Cortex of kidney (tissue), 1 donor: Measurements from ENCODE around the gene HSP90AB1.

Experiments
- DNase-seq: peaks from one replicate; lab custom pipeline; 2025; lab: John Stamatoyannopoulos, UW

Gene HSP90AB1

GRCh38 chr6:44246663-44247337 lies at the start of gene HSP90AB1:
Gene HSP90AB1, plus strand, starts transcription at chr6:44247101. Its CDS starts 1,529 bp downstream, at chr6:44248630.
- DNase-seq: no peak

- no peak for DNase-seq
Observed at GRCh38 chr6:44198684-44199083, 48.2 kb upstream of the HSP90AB1 start.

GRCh38 chr6:44199883-44200282 lies 47.0 kb upstream of the HSP90AB1 start:
- DNase-seq: no peak

GRCh38 chr6:44201200-44201599 lies 45.7 kb upstream of the HSP90AB1 start:
- DNase-seq: no peak

- no peak for DNase-seq
Observed at GRCh38 chr6:44201638-44202303, 45.1 kb upstream of the HSP90AB1 start.

DNA sequence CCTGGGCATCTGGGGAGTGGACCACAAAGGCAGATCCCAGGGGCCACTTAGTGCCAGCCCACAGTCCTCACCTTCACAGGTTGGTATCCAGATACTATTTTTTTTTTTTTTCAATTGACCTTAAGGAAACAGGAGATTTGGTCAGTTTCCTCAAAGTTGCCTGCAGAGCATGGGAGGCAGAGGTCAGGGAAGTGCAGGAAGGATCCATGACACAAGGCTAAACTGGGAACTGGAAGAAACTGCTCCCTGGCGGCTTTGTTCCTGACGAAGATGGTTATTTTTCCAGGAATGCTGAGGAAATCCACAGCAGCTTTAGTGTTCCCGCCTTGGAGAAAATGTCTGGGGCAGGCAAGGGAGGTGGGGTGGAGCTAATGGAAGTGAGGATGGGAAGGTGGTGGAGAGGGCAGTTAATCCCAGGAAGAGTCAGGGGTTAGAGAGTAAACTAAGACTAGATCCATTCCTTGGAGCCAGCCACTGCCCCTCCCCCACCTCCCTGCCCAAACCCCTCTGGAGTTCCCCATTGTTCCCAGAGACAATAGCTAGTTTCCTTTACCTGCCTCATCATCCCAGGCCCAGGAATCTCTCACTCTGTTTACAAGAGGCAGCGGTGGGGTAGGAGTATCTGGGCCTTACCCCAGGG lies 44.4 kb upstream of the HSP90AB1 start:
- DNase-seq: no peak

GRCh38 chr6:44202972-44203750 lies 43.7 kb upstream of the HSP90AB1 start:
- DNase-seq: no peak

GRCh38 chr6:44203955-44204354 lies 42.9 kb upstream of the HSP90AB1 start:
- no peak for DNase-seq

DNA sequence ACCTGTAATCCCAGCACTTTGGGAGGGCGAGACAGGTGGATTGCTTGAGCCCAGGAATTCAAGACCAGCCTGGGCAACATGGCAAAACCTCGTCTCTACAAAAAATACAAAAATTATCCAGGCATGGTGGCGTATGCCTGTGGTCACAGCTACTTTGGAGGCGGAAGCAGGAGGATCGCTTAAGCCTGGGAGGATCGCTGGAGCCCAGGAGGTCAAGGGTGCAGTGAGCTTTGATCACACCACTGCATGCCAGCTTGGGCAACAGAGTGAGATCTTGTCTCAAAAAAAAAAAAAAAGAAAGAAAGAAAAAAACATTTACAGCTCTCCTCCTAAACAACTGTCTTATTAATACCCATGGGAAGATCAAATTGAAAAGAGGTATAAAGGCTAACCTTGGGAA lies 38.9 kb upstream of the HSP90AB1 start:
- DNase-seq: no peak

DNA sequence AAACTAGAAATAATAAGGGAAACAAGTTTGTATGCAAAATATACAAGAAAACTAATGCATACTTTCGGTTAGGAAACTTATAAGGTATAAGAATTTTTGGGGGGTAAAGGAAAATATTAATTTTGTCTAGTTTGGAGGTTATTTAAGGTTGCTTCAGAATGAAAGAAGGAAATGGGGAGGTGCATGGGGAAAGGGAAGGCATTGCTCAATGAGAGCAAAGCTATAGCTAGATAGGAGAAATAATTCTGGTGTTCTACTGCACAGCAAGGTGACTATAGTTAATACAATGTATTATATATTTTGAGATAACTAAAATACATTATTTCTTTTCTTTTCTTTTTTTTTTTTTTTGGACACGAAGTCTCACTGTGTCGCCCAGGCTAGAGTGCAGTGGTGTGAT lies 35.6 kb upstream of the HSP90AB1 start:
- DNase-seq: no peak

DNA sequence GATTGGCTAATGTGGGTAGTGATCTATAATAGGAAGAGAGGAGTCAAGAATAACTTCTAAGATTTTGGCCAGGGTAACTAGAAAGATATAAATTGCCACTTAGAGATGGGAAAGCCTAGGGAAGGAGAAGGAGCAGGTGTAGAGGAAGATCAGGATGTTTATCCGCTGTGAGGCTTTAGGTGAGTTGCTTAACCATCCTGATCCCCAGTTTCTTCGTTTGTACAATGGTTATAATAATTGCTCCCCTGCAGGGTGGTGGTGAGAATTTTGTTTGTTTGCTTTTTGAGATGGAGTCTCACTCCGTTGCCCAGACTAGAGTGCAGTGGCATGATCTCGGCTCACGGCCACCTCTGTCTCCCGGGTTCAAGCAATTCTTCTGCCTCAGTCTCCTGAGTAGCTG lies 32.6 kb upstream of the HSP90AB1 start:
- DNase-seq: no peak

DNA sequence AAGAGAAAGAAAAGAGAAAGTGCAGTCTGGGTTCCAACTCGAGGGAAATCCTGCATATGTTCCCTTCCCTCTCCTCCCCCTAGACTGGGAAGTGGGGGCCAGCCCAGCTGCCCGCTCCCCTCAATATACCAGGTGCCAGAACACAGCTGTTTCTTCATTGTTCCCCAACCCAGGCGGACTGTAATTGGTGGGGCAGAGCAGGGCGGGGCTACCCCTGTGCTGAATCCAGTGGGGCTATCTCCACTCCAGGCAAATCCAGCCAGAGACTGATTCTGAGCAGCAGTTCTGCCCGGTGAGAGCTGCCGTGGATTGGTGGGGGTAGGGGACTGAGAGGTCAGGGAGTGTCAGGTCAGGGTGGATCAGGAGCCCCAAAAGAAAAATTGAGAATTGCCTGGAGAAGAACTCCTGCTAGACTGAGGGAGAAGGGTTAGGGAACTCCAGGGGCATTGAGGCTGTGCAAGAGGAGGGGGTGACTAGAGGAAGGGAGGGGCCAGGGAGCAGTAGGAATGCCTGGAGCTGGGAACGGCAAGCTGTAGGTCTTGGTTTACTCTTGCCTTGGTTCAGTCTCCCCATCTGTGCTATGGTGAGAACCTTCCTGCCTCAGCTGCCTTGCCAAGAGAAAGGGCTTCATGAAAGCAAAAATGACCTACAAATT lies 30.1 kb upstream of the HSP90AB1 start, which contains the start of gene MYMX:
Gene MYMX (plus strand): TSS at position 250 of the 655 bp plus-strand sequence. CDS start 546 bp downstream, outside the sequence.
- no peak for DNase-seq

GRCh38 chr6:44217332-44218143 lies 29.4 kb upstream of the HSP90AB1 start:
- DNase-seq: no peak

DNA sequence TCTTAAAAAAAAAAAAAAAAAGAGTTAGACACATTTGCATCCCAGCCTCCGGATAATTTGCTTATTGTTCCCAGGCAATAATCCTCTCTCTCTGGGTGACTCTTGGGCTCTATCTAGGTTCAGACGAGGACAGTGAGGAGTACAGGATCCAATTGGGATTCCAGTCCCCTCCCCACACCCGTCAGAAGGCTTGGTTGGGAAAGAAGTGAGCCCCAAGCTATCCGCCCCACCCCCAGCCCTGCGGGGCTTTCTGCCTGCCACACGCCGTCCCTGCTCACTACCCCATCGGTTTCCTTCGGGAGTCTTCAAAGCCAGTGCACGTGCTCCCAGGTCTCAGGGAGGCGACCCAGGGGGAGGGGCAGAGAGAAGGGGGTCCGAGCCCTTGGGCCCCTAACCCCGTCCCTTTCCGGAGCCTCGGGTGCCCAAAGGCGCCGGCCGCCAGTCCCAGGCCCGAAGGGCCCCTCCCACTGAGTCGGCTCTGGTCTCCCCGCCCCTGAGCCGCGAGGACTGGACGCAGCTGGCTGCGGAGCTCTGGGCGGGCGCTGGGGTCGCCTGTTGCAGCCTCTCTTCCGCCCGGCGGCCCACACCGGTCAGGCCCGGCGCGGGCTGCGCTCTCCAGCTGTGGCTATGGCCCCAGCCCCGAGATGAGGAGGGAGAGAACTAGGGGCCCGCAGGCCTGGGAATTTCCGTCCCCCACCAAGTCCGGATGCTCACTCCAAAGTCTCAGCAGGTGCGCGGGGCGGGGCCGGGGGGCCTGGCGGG lies 27.7 kb upstream of the HSP90AB1 start:
- DNase-seq: peak; percentile 33

DNA sequence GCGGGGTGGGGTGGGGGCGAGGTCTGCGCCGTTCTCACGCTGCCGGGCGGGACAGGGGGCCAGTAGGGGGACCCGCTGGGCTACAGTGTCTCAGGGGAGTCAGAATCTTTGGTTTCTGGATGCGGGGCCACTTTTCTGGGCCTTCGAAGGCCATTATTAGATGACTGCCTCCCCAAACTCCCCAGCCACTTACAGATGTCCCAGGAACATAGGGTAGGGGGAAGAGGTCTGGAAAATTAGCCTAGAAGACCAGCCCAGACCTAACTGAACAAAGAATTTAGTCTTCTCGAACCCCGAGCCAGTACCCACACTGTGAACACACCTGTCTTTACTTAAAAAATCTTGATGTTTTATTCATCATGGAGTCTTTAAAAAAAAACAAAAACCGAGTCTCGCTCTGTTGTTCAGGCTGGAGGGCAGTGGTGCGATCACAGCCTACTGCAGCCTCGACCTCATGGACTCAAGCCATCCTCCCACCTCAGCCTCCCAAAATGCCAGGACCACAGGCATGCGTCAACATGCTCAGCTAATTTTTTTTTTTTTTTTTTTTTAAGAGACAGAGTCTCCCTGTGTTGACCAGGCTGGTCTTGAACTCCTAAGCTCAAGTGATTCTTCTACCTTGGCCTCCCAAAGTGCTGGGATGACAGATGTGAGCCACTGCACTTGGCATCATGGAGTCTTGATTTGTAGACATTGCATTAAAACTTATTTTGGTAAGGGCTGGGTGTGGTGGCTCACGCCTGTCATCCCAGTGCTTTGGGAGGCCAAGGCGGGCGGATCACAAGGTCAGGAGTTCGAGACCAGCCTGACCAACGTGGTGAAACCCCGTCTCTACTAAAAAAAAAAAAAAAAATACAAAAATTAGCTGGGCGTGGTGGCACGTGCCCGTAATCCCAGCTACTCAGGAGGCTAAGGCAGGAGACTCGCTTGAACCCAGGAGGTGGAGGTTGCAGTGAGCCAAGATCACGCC lies 26.8 kb upstream of the HSP90AB1 start:
- DNase-seq: no peak

GRCh38 chr6:44220913-44221290 lies 26.0 kb upstream of the HSP90AB1 start:
- no peak for DNase-seq

- peak; percentile 12 for DNase-seq
Observed at GRCh38 chr6:44221291-44221960, 25.5 kb upstream of the HSP90AB1 start.

- DNase-seq: no peak
Observed at GRCh38 chr6:44221961-44222335, 25.0 kb upstream of the HSP90AB1 start.
